ELR (cell line): ENCODE measurements around the gene TJP3.
"Not testable (repeated sequence)": the region's sequence is repeated elsewhere in the genome, so short reads cannot be mapped to it uniquely, and the experiment has no call there.

Source experiments
- DNase-seq: peaks from one replicate; pipeline ENCODE4 v3.0.0-alpha.2; 2015; ENCODE audit warnings: low read depth

The TJP3 gene

GRCh38 chr19:3743486-3743885 is 35.3 kb downstream of the TJP3 start:
- DNase-seq: peak; percentile 46

GRCh38 chr19:3745363-3746045 is 37.3 kb downstream of the TJP3 start:
- no peak for DNase-seq

- DNase-seq: no peak
These were observed 38.3 kb downstream of the TJP3 start for GRCh38 chr19:3746371-3747056.

- no peak for DNase-seq
These were observed 40.8 kb downstream of the TJP3 start for GRCh38 chr19:3748965-3749364.

GRCh38 chr19:3750211-3750610 is 42.0 kb downstream of the TJP3 start:
- no peak for DNase-seq

- DNase-seq: no peak
These were observed 43.1 kb downstream of the TJP3 start for GRCh38 chr19:3751236-3751635.

GRCh38 chr19:3752492-3752891 is 44.3 kb downstream of the TJP3 start:
- no peak for DNase-seq

- DNase-seq: no peak
These were observed 45.6 kb downstream of the TJP3 start for GRCh38 chr19:3753631-3754410.

- DNase-seq: not testable (repeated sequence)
These were observed 49.5 kb downstream of the TJP3 start for GRCh38 chr19:3757705-3758104.

- DNase-seq: not testable (repeated sequence)
These were observed 50.1 kb downstream of the TJP3 start for GRCh38 chr19:3758297-3758696.

- DNase-seq: no peak
These were observed 51.5 kb downstream of the TJP3 start for GRCh38 chr19:3759482-3760254.

GRCh38 chr19:3760871-3761361 is 52.7 kb downstream of the TJP3 start:
- DNase-seq: peak; percentile 32

GRCh38 chr19:3761382-3762129 is 53.4 kb downstream of the TJP3 start, which contains the start of gene APBA3:
APBA3 (minus strand) TSS chr19:3761692; CDS start chr19:3760264, 1,428 bp downstream.
- peak; percentile 91 for DNase-seq

- no peak for DNase-seq
These were observed 53.9 kb downstream of the TJP3 start for GRCh38 chr19:3762130-3762473.

- DNase-seq: peak; percentile 98
These were observed 54.6 kb downstream of the TJP3 start, which contains the start of gene MRPL54 for GRCh38 chr19:3762501-3763459. MRPL54 (plus strand) TSS chr19:3762682; CDS start chr19:3762701, 19 bp downstream.

- DNase-seq: peak; percentile 74
These were observed 56.9 kb downstream of the TJP3 start for GRCh38 chr19:3765121-3765520.

- DNase-seq: peak; percentile 56
These were observed 57.6 kb downstream of the TJP3 start for GRCh38 chr19:3765757-3766156.

GRCh38 chr19:3766520-3766919 is 58.3 kb downstream of the TJP3 start:
- no peak for DNase-seq

GRCh38 chr19:3767050-3767449 is 58.9 kb downstream of the TJP3 start:
- DNase-seq: no peak
